ENCODE results near the gene DLK1. TPM values are rescaled to one million over a fixed set of nuclear protein-coding genes. Genes with fewer than 3 reads are reported as not detected.

Gene DLK1
- total RNA-seq, 6 experiments from 2014 or later, result 1.7 to 13.4 (median 3.8) TPM; not detected in 3

DNA sequence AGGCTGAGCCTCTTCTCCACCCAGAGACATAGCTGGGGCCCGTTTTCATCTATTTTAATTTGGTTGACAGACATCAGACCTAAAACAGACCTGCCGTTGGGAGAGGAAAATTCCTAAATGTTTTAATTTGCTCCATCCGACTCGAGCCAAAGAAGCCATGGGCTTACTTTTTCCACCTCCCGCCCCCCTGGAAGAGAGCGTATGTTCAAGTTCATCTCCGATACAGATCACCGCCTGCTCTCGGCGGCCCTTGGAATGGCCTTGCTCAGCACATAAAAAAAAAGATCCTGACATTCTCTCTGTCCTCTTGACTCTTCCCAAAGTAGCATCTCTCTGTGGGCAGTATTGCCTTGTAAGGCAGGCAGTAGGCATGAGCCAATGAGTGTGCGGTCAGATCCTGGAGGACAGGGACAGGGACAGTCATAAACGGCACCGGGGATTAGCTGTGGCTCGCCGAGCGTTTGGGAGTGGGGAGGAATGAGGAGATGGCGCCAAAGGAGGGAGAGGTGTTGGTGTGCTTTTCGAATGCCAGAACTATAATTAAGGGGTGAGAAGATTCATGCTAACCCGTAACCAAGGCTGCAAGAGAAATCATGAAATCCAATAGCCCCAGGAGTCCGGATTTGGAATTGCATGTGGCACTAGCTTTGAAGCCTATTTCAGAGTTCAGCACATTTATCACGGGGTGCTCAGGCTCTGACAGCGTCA is 51.3 kb downstream of the DLK1 start:
- intact Hi-C loops (cut with DNase I), result no loop called here
- 84% methylated on average over 13 of the region's 22 CpGs for WGBS (ENCODE audit: insufficient coverage, low coverage, low lambda C conversion rate, missing lambda C conversion rate)
- DNase-seq, result no peak

DNA sequence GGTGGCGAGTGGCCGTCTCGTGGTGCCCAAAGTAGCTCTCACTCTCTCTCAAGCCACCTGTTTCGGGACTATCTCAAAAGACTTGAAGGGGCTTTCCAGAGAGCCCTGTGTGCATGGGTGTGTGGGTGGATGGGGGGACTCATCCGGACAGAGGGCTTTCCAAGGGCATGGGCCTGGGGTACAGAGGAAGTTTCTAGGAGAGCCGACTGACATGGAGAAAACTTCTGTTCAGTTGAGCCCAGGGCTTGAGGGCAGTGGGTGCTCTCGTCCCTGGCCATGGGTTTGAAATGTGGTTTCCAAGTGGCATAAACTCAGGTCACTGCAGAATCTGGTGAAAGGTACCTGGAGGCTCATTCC is 51.8 kb downstream of the DLK1 start:
- no peak overlapping the region for H3K4me3 ChIP-seq
- 53% methylated on average over 3 of the region's 7 CpGs for WGBS (ENCODE audit: insufficient coverage, low coverage, low lambda C conversion rate, missing lambda C conversion rate)
- no peak overlapping the region for H3K27ac ChIP-seq
- TF ChIP-seq, protein P1, sequence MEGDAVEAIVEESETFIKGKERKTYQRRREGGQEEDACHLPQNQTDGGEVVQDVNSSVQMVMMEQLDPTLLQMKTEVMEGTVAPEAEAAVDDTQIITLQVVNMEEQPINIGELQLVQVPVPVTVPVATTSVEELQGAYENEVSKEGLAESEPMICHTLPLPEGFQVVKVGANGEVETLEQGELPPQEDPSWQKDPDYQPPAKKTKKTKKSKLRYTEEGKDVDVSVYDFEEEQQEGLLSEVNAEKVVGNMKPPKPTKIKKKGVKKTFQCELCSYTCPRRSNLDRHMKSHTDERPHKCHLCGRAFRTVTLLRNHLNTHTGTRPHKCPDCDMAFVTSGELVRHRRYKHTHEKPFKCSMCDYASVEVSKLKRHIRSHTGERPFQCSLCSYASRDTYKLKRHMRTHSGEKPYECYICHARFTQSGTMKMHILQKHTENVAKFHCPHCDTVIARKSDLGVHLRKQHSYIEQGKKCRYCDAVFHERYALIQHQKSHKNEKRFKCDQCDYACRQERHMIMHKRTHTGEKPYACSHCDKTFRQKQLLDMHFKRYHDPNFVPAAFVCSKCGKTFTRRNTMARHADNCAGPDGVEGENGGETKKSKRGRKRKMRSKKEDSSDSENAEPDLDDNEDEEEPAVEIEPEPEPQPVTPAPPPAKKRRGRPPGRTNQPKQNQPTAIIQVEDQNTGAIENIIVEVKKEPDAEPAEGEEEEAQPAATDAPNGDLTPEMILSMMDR (IDR thresholded peaks at IDR 0.05), result no peak
- TF ChIP-seq POLR2A (IDR thresholded peaks at IDR 0.05), result no peak
- H3K4me1 ChIP-seq, result no peaks in the 10 kb centered on the region
- no peaks in the 10 kb centered on the region for H3K27me3 ChIP-seq
- no peak for DNase-seq
- H3K36me3 ChIP-seq, result no peaks in the 10 kb centered on the region
- H3K9me3 ChIP-seq, result no peaks in the 10 kb centered on the region
- intact Hi-C loops (cut with DNase I), result no loop called here
- no peak for ATAC-seq

More for the DNA sequence above, 51.3 kb downstream of the DLK1 start:
- no peak for ATAC-seq
- no peaks in the 10 kb centered on the region for H3K4me1 ChIP-seq
- TF ChIP-seq, protein P1 (IDR thresholded peaks at IDR 0.05), result no peak
- TF ChIP-seq POLR2A (IDR thresholded peaks at IDR 0.05), result no peak
- no peak overlapping the region for H3K4me3 ChIP-seq
- no peaks in the 10 kb centered on the region for H3K9me3 ChIP-seq
- no peaks in the 10 kb centered on the region for H3K36me3 ChIP-seq
- no peak overlapping the region for H3K27ac ChIP-seq
- no peaks in the 10 kb centered on the region for H3K27me3 ChIP-seq

DNA sequence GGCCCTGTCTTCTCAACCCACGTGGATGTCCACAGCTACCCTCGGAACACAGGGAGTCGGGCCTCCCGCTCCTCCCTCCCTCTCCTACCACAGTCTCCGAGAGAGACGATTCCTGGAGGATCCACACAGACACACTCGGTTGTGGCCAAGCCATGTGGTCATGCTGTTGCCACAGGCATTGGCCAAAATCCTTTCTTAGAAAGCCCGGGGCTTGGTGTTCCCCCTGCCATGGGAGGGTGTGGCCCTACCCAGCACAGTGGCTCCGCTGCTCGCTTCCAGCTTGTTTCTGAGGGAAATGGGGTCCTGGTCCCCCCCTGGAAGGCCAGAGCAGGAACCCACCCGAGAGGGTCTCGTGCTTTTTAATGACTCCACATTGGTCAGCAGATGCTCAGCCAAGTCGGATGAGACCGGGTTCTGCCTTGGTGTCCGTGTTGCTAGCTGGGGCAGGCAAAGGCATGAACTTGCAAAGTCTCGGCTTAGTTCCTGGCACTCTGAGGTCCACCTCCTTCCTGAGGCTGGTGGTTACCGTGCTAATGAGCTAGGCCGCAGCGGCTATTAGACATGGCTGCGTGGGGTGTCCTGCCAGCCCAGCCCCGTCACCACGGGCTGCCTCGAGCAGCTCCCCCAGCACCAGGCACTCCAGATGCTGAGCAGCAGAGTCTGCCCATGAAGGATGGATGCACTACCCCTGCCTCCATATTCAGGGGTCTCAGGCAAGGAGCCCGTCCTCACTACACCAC is 52.4 kb downstream of the DLK1 start:
- 92% methylated on average over 6 of the region's 24 CpGs for WGBS (ENCODE audit: insufficient coverage, low coverage, low lambda C conversion rate, missing lambda C conversion rate)
- Histone ChIP-seq H3K9me3 (no peaks in the 10 kb centered on the region), H3K4me1 (no peaks in the 10 kb centered on the region), H3K36me3 (no peaks in the 10 kb centered on the region), H3K27me3 (no peaks in the 10 kb centered on the region), H3K27ac (no peak overlapping the region), H3K4me3 (no peak overlapping the region)
- ATAC-seq, result no peak
- intact Hi-C loops (cut with DNase I), result no loop called here
- DNase-seq, result no peak
- TF ChIP-seq, protein P1 (IDR thresholded peaks at IDR 0.05), result no peak
- TF ChIP-seq POLR2A (IDR thresholded peaks at IDR 0.05), result no peak

DNA sequence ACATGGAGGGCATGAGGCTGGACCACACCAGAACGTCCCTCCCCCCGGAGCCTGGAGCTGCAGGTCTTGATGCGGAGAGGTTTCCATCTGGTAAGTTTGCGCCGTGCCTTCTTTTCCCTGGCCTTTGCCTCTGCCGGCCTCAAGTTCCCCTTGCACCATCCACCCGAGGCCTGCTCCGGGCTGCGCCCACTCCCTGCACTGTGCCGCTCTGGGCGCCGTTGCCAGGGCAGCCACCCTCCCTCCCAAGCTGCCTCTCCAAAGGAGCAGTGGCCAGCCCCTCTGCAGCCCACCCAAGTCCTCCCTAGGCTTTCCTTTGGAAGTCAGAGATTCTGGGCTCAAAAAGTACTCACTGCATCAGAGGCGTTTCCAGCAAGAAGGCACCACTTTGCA is 53.0 kb downstream of the DLK1 start:
- intact Hi-C loops (cut with DNase I), result no loop called here
- WGBS (ENCODE audit: insufficient coverage, low coverage, low lambda C conversion rate, missing lambda C conversion rate), result 69% methylated on average over 2 of the region's 13 CpGs

More for the DNA sequence above, 53.0 kb downstream of the DLK1 start:
- TF ChIP-seq, protein P1 (IDR thresholded peaks at IDR 0.05), result no peak
- TF ChIP-seq POLR2A (IDR thresholded peaks at IDR 0.05), result no peak
- Histone ChIP-seq H3K27ac (no peak overlapping the region), H3K4me3 (no peak overlapping the region), H3K27me3 (no peaks in the 10 kb centered on the region), H3K36me3 (no peaks in the 10 kb centered on the region), H3K9me3 (no peaks in the 10 kb centered on the region), H3K4me1 (no peaks in the 10 kb centered on the region)
- ATAC-seq, result no peak
- no peak for DNase-seq
